Left lung (tissue), 10 donors: Measurements from ENCODE around the gene HRH3. TPM values are rescaled to one million over a fixed set of nuclear protein-coding genes. Genes with fewer than 3 reads are reported as not detected.

Source experiments
- ATAC-seq: fragments of 200-7000 bp; cut with Tn5 transposase; one replicate; pipeline ENCODE4 v1.9.1; 2020; ENCODE audit warnings: moderate library complexity
- DNase-seq, 4 donors: peaks; one replicate each; pipeline ENCODE4 v3.0.0-alpha.2; 2013 to 2020
- H3K27ac ChIP-seq, 2 donors: fragments of 200-600 bp; sonication (generic) in 1 of 2; one replicate each; pipeline versions ENCODE4 v1.5.0 to v1.8.0; 2020 to 2021
- H3K27me3 ChIP-seq, 2 donors: fragments of 200-600 bp; sonication (generic) in 1 of 2; one replicate each; pipeline versions ENCODE4 v1.5.0 to v1.8.0; 2020 to 2021
- H3K36me3 ChIP-seq, 2 donors: fragments of 200-600 bp; sonication (generic) in 1 of 2; one replicate each; pipeline versions ENCODE4 v1.5.0 to v1.8.0; 2020 to 2021
- H3K4me1 ChIP-seq, 2 donors: fragments of 200-600 bp; one replicate each; pipeline ENCODE4 v1.8.0; 2021
- H3K4me3 ChIP-seq, 2 donors: fragments of 200-600 bp; sonication (generic) in 1 of 2; one replicate each; pipeline versions ENCODE4 v1.5.0 to v1.8.0; 2020 to 2021; ENCODE audit warnings: mild to moderate bottlenecking in 1 of 2
- H3K9me3 ChIP-seq, 2 donors: fragments of 200-600 bp; sonication (generic) in 1 of 2; one replicate each; pipeline versions ENCODE4 v1.5.0 to v1.8.0; 2020 to 2021
- CTCF ChIP-seq, 2 donors: fragments of 200-600 bp; sonication (generic) in 1 of 2; IDR thresholded peaks; one replicate each; pipeline versions ENCODE4 v1.5.0 to v1.8.0; 2021; ENCODE audit warnings: antibody characterized with exemption in 2 of 2
- intact Hi-C, 2 donors: fragments of 100-400 bp; cut with DNase I; formaldehyde crosslinking; loops; one replicate each; pipeline versions ENCODE4 v1.11.2 to v1.14.2; 2022
- polyA plus RNA-seq, 6 donors: library from polyadenylated mRNA; unstranded; fragments of 120-200 nt; gene quantifications; one replicate each; pipeline ENCODE4 v1.2.1, GENCODE V29; 2013; ENCODE audit not compliant: insufficient read length in 6 of 6
- total RNA-seq, 2 donors: library from RNA; stranded (reverse); fragmentation: NEBNext Ultra II Directional; extraction: Animal tissue kit (Norgen Biotek cat#: 25700); gene quantifications; one replicate each; pipeline ENCODE4 v1.2.1, GENCODE V29; 2021
- donor health status: DM: no; HTN: yes; CAD: no.
- donor health status: DM: no; HTN: no; CAD: no.

Gene HRH3
- total and polyA plus RNA-seq, 8 donors: not detected

- intact Hi-C loops: no loop called here
- Histone ChIP-seq H3K27me3 (no peaks in the 10 kb centered on the region), H3K36me3 (peaks cover 3 to 74% of the 10 kb centered on the region in 2 donors), H3K9me3 (no peaks in the 10 kb centered on the region), H3K4me3 (no peak overlapping the region), H3K4me1 (no peaks in the 10 kb centered on the region), H3K27ac (no peak overlapping the region)
- no peak for ATAC-seq
- TF ChIP-seq CTCF (IDR thresholded peaks at IDR 0.05): no peak
- peak in 1 of 4 donors; percentile 41 for DNase-seq
Measured at GRCh38 chr20:62167474-62167873, 52.6 kb downstream of the HRH3 start.

GRCh38 chr20:62165762-62166399 lies 54.2 kb downstream of the HRH3 start:
- Histone ChIP-seq H3K4me1 (no peaks in the 10 kb centered on the region), H3K27ac (no peak overlapping the region), H3K36me3 (peaks cover 3 to 88% of the 10 kb centered on the region in 2 donors), H3K27me3 (no peaks in the 10 kb centered on the region), H3K4me3 (no peak overlapping the region), H3K9me3 (no peaks in the 10 kb centered on the region)
- intact Hi-C loops: no loop called here
- DNase-seq: peak in 1 of 4 donors; percentile 74
- ATAC-seq: no peak
- no peak for TF ChIP-seq CTCF (IDR thresholded peaks at IDR 0.05)

Other genes starting within 250 kb of the HRH3 start
- 10 to 100 TPM; 15.2 to 16.1 TPM for gene TAF4, start 154.4 kb downstream of the HRH3 start, total RNA-seq
- gene TAF4, start 154.4 kb downstream of the HRH3 start, polyA plus RNA-seq: 10 to 100 TPM; 14.1 to 21.0 (median 18.4) TPM
- gene LSM14B, start 97.8 kb downstream of the HRH3 start, total RNA-seq: 10 to 100 TPM; 36.0 to 36.2 TPM
- 10 to 100 TPM; 57.1 to 62.3 (median 59.9) TPM for gene LSM14B, start 97.8 kb downstream of the HRH3 start, polyA plus RNA-seq
- gene PSMA7, start 76.9 kb downstream of the HRH3 start, total RNA-seq: 100 to 1,000 TPM; 180 to 296 TPM
- gene PSMA7, start 76.9 kb downstream of the HRH3 start, polyA plus RNA-seq: 100 to 1,000 TPM; 150 to 207 (median 168) TPM
- gene SS18L1, start 76.5 kb downstream of the HRH3 start, total RNA-seq: 10 to 100 TPM; 14.6 to 14.9 TPM
- 10 to 100 TPM; 21.0 to 30.0 (median 23.6) TPM for gene SS18L1, start 76.5 kb downstream of the HRH3 start, polyA plus RNA-seq
- 10 to 100 TPM; 25.5 to 29.6 TPM for gene MTG2, start 37.2 kb downstream of the HRH3 start, total RNA-seq
- 10 to 100 TPM; 30.1 to 34.6 (median 31.8) TPM for gene MTG2, start 37.2 kb downstream of the HRH3 start, polyA plus RNA-seq
- 10 to 100 TPM; 40.1 to 47.3 TPM for gene OSBPL2, start 18.2 kb upstream of the HRH3 start, total RNA-seq
- 10 to 100 TPM; 25.6 to 38.0 (median 31.6) TPM for gene OSBPL2, start 18.2 kb upstream of the HRH3 start, polyA plus RNA-seq
- gene ADRM1, start 82.7 kb upstream of the HRH3 start, total RNA-seq: 10 to 100 TPM; 60.1 to 96.9 TPM
- gene ADRM1, start 82.7 kb upstream of the HRH3 start, polyA plus RNA-seq: 10 to 100 TPM; 30.0 to 54.5 (median 41.0) TPM
- gene LAMA5, start 147.0 kb upstream of the HRH3 start, total RNA-seq: 100 to 1,000 TPM; 222 to 267 TPM
- gene LAMA5, start 147.0 kb upstream of the HRH3 start, polyA plus RNA-seq: 100 to 1,000 TPM; 123 to 211 (median 139) TPM
- 1,000 to 10,000 TPM; 1,004 to 1,135 TPM for gene RPS21, start 166.8 kb upstream of the HRH3 start, total RNA-seq
- gene RPS21, start 166.8 kb upstream of the HRH3 start, polyA plus RNA-seq: 1,000 to 10,000 TPM in 3 of 6 donors, 100 to 1,000 TPM in 3; 928 to 1,176 (median 997) TPM
- gene CABLES2, start 187.0 kb upstream of the HRH3 start, total RNA-seq: 1 to 10 TPM; 4.1 to 6.3 TPM
- 10 to 100 TPM; 11.9 to 16.7 (median 14.6) TPM for gene CABLES2, start 187.0 kb upstream of the HRH3 start, polyA plus RNA-seq
- 1 to 10 TPM in 1 of 2 donors, under 1 TPM in 1; 0.97 to 1.1 TPM for gene RBBP8NL, start 207.3 kb upstream of the HRH3 start, total RNA-seq
- 1 to 10 TPM; 2.5 to 4.2 (median 3.7) TPM for gene RBBP8NL, start 207.3 kb upstream of the HRH3 start, polyA plus RNA-seq